Measurements from ENCODE around the gene DDX27. TPM values are rescaled to one million over a fixed set of nuclear protein-coding genes. Genes with fewer than 3 reads are reported as not detected.

The DDX27 gene
- total and polyA plus RNA-seq, 9 of the 15 experiments (the other 6 are each of a cell fraction or from before 2014, with no cell fraction given): 17.9 to 79.3 (median 57.0) TPM

GRCh38 chr20:49181265-49181877, 37.8 kb upstream of the DDX27 start:
- no peak for TF ChIP-seq ZBTB49 (CRISPR knock-in tag; IDR thresholded peaks at IDR 0.05; ENCODE audit: borderline replicate concordance)
- no peak for TF ChIP-seq SP2 (IDR thresholded peaks at IDR 0.05; ENCODE audit: extremely low read depth, low read depth, low read length, poor library complexity, severe bottlenecking)
- TF ChIP-seq DACH1 (IDR thresholded peaks at IDR 0.05; ENCODE audit: partially characterized antibody): no peak
- no peak for TF ChIP-seq FOSL1 (tag; conservative IDR thresholded peaks at IDR 0.05)
- no peak for TF ChIP-seq GATA2 (CRISPR knock-in tag; IDR thresholded peaks at IDR 0.05)
- TF ChIP-seq RHOXF2B (CRISPR knock-in tag; conservative IDR thresholded peaks at IDR 0.05): no peak
- no peak for TF ChIP-seq GTF2E2 (tag; IDR thresholded peaks at IDR 0.05)
- TF ChIP-seq BRF2 (IDR thresholded peaks at IDR 0.05; ENCODE audit: borderline replicate concordance, insufficient read depth, insufficient read length): no peak
- H3K4me3 ChIP-seq: no peak overlapping the region
- no peaks in the 10 kb centered on the region for H3K9me1 ChIP-seq (ENCODE audit: control insufficient read depth, insufficient read depth, low read length)
- H3K9me3 ChIP-seq (replicated peaks; ENCODE audit: control insufficient read depth, insufficient read depth, low read depth, low read length): no peaks in the 10 kb centered on the region
- DNase-seq (ENCODE audit: extremely low read depth in 1 of 4, low spot score in 3 of 4) (no peak), FAIRE-seq (no peak), ATAC-seq (no peak)
- in situ Hi-C loops (cut with MboI) (no loop called here), intact Hi-C loops (cut with micrococcal nuclease) (loop anchor here (5.0 kb wide), 1 partner anchor 36 kb away; the partner anchor contains the start of gene DDX27)
- CTCF ChIA-PET (ENCODE audit: low intra/inter-chr PET ratio): no interaction called here
- BruUV-seq (replicated peaks): no TSS peak
- H3K36me3 ChIP-seq (ENCODE audit: control insufficient read depth, insufficient read depth, low read length): peaks cover 27% of the 10 kb centered on the region
- H3K27ac ChIP-seq (ENCODE audit: extremely low read depth, low read depth, low read length): no peak overlapping the region
- POLR2A ChIA-PET: interaction anchor here (0.6 to 3.2 kb wide), 5 partner anchors 13 to 21 kb away, joined by 3 to 12 read pairs (median 5); no protein-coding TSS in a partner anchor
- no peak overlapping the region for H3K9ac ChIP-seq (ENCODE audit: insufficient read depth in 1 of 2, low read depth in 2 of 2, low read length in 2 of 2)
- H4K20me1 ChIP-seq (replicated peaks; ENCODE audit: control insufficient read depth, insufficient read depth, low read length): peaks cover 24% of the 10 kb centered on the region
- no peak overlapping the region for H3K4me2 ChIP-seq (ENCODE audit: insufficient read depth, low read length)
- H3K4me1 ChIP-seq (replicated peaks in 1 of 2; ENCODE audit: control insufficient read depth in 2 of 2, insufficient read depth in 2 of 2, low read length in 2 of 2): peaks cover 21 to 35% of the 10 kb centered on the region in 2 experiments
- H2AFZ ChIP-seq (ENCODE audit: low read depth, low read length): no peak overlapping the region
- 75% methylated on average over 6 of the region's 8 CpGs for WGBS (ENCODE audit: insufficient coverage, low coverage, missing lambda C conversion rate)
- H3K79me2 ChIP-seq (ENCODE audit: control insufficient read depth, insufficient read depth, low read length): peaks cover 95% of the 10 kb centered on the region
- H3K27me3 ChIP-seq (ENCODE audit: control insufficient read depth in 2 of 2, insufficient read depth in 2 of 2, low read length in 2 of 2): no peaks in the 10 kb centered on the region
